SU-DHL-6 (cell line): ENCODE measurements around the gene MAF.

Source experiments
- EZH2phosphoT487 ChIP-seq: fragments of 200-600 bp; sonication (generic), shearing (Covaris generic); conservative IDR thresholded peaks from 2 replicates; pipeline ENCODE4 v1.6.1; 2018; ENCODE audit warnings: mild to moderate bottlenecking, antibody characterized with exemption, low read length, moderate library complexity, mixed read lengths
- TF ChIP-seq, protein P1 (sequence below): fragments of 200-600 bp; sonication (generic); IDR thresholded peaks from one replicate; pipeline ENCODE4 v1.5.1; 2017; ENCODE audit warnings: antibody characterized with exemption, mild to moderate bottlenecking, low read length, moderate library complexity; ENCODE audit not compliant: insufficient read depth, poor library complexity, severe bottlenecking

DNA sequence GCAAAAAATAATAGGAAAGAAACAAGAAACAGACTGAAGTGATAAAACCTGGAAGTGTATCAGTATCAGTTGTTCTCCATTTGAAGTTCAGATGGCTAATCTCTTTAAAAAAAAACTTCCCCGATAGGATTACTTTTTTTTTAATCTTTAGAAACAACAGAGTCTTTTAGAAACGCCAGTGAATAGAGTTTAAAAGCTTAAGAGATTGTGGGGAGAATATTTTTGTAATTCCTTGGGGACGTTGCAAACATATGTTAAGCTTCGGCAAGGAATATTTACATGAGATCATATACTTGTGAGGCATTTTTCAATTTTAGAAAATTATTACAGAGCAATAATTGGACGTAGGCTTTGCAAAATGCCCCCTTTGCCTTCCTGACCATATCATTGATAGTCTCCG is 13.2 kb downstream of the MAF start:
- TF ChIP-seq, protein P1, sequence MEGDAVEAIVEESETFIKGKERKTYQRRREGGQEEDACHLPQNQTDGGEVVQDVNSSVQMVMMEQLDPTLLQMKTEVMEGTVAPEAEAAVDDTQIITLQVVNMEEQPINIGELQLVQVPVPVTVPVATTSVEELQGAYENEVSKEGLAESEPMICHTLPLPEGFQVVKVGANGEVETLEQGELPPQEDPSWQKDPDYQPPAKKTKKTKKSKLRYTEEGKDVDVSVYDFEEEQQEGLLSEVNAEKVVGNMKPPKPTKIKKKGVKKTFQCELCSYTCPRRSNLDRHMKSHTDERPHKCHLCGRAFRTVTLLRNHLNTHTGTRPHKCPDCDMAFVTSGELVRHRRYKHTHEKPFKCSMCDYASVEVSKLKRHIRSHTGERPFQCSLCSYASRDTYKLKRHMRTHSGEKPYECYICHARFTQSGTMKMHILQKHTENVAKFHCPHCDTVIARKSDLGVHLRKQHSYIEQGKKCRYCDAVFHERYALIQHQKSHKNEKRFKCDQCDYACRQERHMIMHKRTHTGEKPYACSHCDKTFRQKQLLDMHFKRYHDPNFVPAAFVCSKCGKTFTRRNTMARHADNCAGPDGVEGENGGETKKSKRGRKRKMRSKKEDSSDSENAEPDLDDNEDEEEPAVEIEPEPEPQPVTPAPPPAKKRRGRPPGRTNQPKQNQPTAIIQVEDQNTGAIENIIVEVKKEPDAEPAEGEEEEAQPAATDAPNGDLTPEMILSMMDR = no peak
- no peak for TF ChIP-seq EZH2phosphoT487
